GM19043 (cell line): ENCODE data around the gene CACNA2D3.
"Not testable (repeated sequence)": the region's sequence is repeated elsewhere in the genome, so short reads cannot be mapped to it uniquely, and the experiment has no call there.

Experiments
- ATAC-seq: cut with Tn5 transposase; IDR thresholded peaks from one replicate; pipeline ENCODE4 v1.9.1; 2021; ENCODE audit warnings: low read depth; ENCODE audit not compliant: unreplicated experiment

Gene CACNA2D3

DNA sequence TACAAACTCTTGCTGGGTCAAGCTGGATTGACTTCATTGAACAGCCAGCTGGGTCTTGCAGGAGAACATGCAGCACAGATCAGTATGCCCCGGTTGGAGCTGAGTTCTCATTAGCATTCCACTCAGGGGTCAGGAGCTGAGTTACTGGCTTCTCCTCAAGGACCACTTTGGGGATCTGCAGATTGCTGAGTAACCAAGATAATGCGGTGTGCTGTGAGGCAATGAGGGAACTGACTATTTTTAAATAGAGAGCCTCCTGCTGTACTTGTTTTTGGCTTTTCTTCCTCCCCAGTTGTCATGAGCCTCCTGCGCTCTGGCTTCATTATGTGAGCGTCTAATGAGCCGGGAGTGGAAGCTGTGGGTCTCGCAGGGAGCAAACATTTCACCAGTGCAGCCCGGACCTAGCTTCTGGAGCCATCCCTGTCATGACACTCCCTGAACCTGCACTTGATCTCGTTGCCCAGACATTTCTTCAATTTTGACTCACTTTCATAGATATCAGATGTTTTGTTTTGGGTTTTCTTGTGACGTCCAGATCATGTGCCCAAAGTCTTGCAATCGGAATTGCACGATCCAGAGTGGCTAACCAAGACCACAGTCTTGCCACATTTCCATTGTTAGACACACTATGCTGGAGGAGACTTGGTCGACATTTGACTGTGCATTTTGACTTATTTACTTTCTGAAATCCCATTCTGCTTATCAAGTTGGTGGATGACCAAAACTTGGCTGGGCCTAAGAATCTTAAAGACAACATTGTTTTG lies 478.3 kb downstream of the CACNA2D3 start:
- no peak for ATAC-seq

- ATAC-seq, result no peak
Observed at GRCh38 chr3:54604495-54604894, 482.1 kb downstream of the CACNA2D3 start.

- no peak for ATAC-seq
Observed at GRCh38 chr3:54608041-54608440, 485.7 kb downstream of the CACNA2D3 start.

DNA sequence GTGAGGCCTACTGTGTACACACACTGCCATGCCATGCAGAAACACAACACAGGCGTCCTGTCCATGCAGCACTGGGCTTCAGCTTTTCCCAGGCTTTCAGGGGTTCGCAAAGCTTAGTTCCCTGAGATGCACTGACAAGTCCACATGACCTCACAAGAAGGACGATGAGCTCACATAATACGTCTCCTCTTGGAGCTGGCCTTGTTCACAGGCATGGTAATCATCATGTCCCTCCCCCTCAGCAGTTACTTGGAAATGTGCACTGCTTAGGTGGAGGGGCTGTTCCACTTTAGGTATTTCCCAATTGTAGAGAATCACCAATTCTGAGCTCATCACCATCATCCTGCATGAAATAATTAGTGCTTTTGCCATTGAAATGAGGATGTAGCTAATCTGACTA lies 496.7 kb downstream of the CACNA2D3 start:
- no peak for ATAC-seq

DNA sequence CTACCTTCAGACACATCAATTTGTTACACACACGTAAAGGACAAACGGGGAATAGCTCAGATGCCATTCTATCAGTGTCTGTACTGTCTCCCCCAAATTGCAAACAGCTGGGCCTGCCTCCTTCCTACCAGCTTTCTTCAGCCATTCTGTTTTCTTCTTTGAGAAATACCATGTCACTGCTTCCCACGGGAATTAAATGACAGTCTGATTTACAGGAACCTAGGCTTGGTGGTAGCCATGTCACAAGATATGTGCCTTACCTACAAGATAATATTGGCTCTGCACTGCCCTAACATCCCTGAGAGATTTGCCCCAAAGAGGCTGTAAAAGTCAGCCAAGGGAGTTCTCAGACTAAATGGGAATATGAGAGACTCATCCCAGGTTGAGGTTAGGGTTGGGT lies 497.2 kb downstream of the CACNA2D3 start:
- no peak for ATAC-seq

- no peak for ATAC-seq
Observed at GRCh38 chr3:54621184-54621583, 498.8 kb downstream of the CACNA2D3 start.

DNA sequence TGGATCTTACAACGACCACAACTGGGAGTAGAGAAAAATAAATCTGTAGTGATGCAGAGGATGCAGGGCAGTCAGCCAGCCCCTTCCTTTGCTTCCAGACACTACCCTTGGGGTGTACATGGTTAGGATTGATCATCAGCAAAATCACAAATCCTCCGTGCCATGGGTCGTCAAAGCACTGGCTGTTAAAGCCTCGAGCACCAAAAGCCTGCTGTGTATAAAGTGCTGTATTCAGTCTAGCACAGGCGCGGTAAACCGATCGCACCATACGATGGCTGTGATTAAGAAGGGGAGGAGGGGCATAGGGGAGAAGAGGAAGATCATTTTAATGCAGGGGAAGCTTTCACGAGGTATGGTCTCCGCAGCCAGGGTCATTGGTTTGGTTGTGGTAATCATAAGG lies 500.3 kb downstream of the CACNA2D3 start:
- no peak for ATAC-seq

- ATAC-seq, result no peak
Observed at GRCh38 chr3:54625805-54626787, 503.7 kb downstream of the CACNA2D3 start.

- ATAC-seq, result no peak
Observed at GRCh38 chr3:54628888-54629441, 506.6 kb downstream of the CACNA2D3 start.

DNA sequence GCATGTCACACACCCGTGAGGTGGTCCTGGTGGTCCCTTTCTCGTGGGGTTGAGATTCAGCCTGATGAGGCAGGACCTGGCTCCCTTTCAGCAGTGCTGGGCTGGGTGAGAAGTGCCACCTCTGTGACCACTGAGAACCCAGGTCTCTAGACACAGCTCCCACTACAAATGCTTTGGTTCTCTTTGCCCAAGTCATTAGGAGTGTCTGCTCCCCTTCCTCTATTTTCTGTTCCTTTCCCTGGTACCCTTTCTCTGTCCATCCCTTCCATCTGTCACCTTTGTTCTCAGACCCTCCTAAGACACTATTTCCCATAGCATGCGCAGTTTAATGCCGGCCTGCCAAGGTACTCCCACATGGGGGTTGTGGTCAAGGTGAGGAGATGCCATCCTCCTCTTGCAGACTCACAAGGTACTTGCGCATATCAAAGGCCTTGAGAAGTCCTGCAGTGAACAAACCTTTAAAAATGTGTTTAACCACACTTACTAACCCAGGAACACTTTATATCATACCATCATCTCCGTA lies 507.8 kb downstream of the CACNA2D3 start:
- no peak for ATAC-seq

- not testable (repeated sequence) for ATAC-seq
Observed at GRCh38 chr3:54631001-54631400, 508.6 kb downstream of the CACNA2D3 start.

DNA sequence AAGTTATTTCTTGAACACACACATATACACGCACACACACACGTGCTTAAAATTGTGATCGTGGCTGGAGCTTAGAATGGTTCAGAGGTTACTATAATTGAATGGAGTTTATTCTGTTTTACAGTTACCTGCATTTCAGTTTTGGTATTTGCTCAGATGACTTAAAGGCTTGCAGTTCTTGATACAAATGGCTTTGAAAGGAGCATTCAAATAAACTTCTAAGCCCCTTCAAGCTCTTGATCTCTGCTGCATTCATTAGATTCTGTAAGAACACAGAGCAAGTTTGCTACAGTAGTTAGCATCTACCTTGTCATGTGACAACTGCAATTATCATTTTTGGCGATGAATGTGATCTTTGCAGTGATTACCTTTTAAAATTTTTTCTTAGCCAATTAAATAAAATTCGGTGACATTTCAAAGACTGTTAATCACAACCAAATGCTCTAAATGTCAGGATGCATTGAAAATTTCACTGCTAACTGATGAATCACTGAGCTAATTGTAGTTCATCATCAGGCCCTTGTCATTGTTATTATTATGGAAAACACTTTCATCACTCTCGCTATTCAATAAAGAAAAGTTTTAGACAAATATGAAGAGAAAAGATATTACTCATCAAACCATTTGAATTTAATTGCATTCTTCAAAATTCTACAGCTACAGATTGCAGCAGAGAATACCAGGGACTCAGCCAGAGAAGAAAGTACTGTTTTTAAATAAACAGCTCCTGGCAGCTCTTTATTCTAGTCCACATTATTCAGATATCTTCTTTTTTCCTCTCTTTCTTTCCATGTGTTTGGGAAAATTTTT lies 509.4 kb downstream of the CACNA2D3 start:
- ATAC-seq, result no peak

GRCh38 chr3:54632326-54632665 lies 509.9 kb downstream of the CACNA2D3 start:
- ATAC-seq, result no peak

DNA sequence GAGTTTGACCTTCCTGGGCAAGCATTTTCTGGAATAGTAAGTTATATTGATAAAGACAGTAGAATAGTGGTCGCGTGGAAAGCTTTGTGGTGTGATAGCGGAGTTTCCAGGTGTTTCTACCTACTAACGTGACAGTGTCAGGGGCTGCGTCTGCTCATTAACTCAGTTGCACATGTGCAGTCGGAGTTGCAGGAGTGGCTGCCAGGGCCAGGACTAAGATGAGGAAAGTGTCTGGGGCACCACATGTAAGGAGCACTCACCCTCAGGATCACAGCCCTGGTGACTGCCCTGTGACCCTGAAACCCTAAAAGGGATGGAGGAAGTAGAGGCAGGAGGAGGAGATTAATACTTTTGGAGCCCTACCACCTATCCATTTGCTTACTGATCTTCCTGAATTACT lies 510.5 kb downstream of the CACNA2D3 start:
- ATAC-seq, result no peak

DNA sequence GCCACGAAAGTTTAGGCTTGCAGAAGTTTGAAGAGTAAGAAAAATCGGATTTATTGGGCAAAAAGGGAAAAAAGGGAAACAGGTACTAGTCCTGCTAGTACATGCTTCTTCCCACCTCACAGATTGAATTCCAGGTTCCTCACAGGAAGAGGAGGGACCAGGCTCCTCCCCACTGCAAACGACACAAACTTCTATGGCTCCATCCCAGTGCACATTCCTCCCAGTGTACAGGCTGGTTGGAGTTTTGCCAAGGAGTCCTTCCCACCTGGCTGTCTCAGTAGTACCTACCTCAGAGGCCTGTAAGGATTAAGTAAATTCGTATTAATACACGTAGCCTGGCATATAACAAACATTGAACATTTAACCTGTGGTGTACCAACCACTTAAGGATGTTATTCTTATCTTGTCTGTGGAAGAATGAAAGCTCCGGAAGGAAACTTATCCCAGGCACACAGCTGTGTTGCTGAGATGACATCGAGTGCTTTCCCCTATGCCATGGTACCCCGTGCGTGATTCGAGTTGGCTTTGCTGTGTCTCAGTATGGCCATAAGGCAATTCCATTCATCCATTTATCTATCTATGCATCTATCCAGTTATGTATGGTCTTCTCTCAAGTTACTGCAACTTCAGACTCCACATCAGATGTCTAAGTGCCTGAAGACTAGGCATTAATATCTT lies 511.2 kb downstream of the CACNA2D3 start:
- ATAC-seq, result no peak

DNA sequence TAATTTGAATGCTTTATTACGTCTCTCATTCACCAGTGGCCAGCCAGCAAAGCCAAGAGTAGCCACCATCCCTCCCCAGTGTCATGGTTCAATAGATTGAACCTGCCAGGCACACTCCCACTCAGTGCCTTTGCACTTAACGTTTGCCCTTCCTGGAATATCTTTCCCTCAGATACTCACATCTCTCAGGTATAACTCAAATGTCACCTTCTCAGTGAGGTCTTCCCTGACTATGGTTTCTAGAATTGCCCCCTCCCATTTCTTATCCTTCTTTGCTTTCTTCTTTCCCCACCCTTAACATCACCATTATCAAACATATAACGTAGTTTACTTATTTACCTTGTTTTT lies 511.7 kb downstream of the CACNA2D3 start:
- ATAC-seq, result no peak

GRCh38 chr3:54639790-54640372 lies 517.5 kb downstream of the CACNA2D3 start:
- not testable (repeated sequence) for ATAC-seq

GRCh38 chr3:54641226-54642014 lies 519.1 kb downstream of the CACNA2D3 start:
- ATAC-seq, result no peak

- no peak for ATAC-seq
Observed at GRCh38 chr3:54642147-54642546, 519.8 kb downstream of the CACNA2D3 start.
